GM12873 (cell line): ENCODE results near the gene DLG2.

Source experiments
- CTCF ChIP-seq: IDR thresholded peaks from 2 replicates; pipeline ENCODE4 v1.5.1; 2012; ENCODE audit warnings: low read depth, mild to moderate bottlenecking, moderate library complexity, low read length, control low read depth; ENCODE audit not compliant: insufficient read depth; ENCODE audit errors: missing control alignments

Gene DLG2

DNA sequence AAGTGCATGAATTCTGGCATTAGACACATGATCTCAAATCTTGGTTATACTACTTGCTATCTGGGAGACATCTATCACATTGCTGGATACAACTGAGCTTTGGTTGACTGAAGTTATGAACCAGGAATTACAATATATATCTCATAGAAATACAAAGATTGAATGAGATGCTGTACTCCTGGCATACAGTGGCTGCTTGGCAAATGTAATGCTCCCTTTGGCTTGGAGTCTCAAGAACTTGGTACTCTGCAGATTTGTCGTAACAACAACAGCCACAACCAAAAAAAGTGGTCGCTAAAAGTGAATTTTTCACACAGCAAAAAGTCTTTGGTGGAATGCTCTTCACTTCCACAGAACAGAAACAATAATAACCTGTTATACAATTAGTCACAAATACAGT is 1082.6 kb downstream of the DLG2 start:
- TF ChIP-seq CTCF: no peak

- TF ChIP-seq CTCF: no peak
Measured at GRCh38 chr11:84543367-84544159, 1083.6 kb downstream of the DLG2 start.

GRCh38 chr11:84541731-84542340 is 1085.3 kb downstream of the DLG2 start:
- TF ChIP-seq CTCF: no peak

- TF ChIP-seq CTCF: no peak
Measured at GRCh38 chr11:84536456-84536855, 1090.7 kb downstream of the DLG2 start.

- TF ChIP-seq CTCF: no peak
Measured at GRCh38 chr11:84532364-84532763, 1094.8 kb downstream of the DLG2 start.

GRCh38 chr11:84526250-84526649 is 1100.9 kb downstream of the DLG2 start:
- TF ChIP-seq CTCF: no peak

DNA sequence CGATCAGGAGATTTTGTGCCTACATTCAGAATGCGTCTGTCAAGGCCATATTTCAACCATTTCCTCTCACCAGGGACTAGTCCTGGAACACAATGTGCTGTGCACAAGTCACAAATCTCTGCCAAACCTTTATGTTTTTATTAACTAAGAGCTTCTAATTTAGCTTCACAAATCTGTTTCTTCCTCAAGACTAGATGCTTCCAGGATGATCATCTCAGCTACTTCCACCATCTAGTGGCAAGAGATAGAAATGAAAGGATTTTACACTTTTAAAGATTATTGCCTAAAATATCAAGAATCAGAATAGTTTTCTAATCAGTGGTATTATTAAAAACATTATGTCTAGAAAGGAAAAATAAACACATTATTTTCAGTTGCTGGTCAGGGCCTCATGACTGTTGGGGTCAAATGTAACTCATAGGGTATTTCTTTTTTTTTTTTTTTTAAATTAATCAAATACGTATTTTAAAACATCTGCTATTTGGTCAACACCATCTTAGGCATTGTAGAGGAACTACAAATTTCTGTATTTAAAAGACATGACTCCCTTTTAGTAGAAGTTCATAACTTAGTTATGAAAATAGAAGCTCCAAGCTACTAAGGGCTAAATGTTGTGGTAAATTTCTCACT is 1102.6 kb downstream of the DLG2 start:
- TF ChIP-seq CTCF: peak; percentile 29
